Stomach smooth muscle (tissue), 2 donors: Measurements from ENCODE around the gene PCA3.
A peak's percentile ranks its signal among the peaks of the same experiment; 100 is the strongest.

Source experiments
- H3K27ac ChIP-seq: one replicate; pipeline ENCODE4 v1.7.0; 2013; ENCODE audit warnings: mild to moderate bottlenecking, low read length, inconsistent platforms
- H3K27me3 ChIP-seq, 2 donors: one replicate each; pipeline ENCODE4 v1.7.0; 2013; ENCODE audit warnings: low read length in 2 of 2; ENCODE audit not compliant: insufficient read depth in 2 of 2, control insufficient read depth in 1 of 2
- H3K36me3 ChIP-seq, 2 donors: one replicate each; pipeline ENCODE4 v1.7.0; 2013; ENCODE audit warnings: low read length in 2 of 2; ENCODE audit not compliant: control insufficient read depth in 2 of 2, insufficient read depth in 2 of 2
- H3K4me1 ChIP-seq: one replicate; pipeline ENCODE4 v1.7.0; 2013; ENCODE audit warnings: low read length; ENCODE audit not compliant: control insufficient read depth, insufficient read depth
- H3K4me3 ChIP-seq, 2 donors: one replicate each; pipeline ENCODE4 v1.7.0; 2013; ENCODE audit warnings: low read length in 2 of 2
- H3K9ac ChIP-seq, 2 donors: one replicate each; pipeline ENCODE4 v1.7.0; 2013; ENCODE audit warnings: low read length in 2 of 2, mild to moderate bottlenecking in 1 of 2
- H3K9me3 ChIP-seq, 2 donors: one replicate each; pipeline ENCODE4 v1.7.0; 2013; ENCODE audit warnings: low read length in 2 of 2; ENCODE audit not compliant: control insufficient read depth in 2 of 2
- donor health status: healthy.
- donor health status: Pancreatic carcinoma.

PCA3 gene

DNA sequence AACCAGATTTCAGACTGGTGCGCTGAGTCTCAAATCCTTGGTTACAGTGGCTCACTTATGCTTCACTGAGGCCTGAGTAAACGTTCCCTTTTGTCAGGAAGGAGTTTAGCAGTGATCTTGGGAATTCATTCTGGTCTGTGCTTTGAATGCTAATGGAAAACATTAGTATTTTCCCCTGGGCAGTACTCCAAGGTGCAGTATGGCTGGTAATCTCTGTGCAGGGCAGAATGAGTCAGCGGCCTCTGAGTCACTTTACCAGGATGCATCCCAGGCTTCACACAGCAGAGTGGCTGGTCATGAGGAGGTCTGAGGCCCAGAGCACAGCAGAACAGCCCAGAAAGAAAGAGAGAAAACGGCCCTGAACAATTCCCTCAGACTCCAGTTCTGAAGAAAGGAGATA lies 54.0 kb downstream of the PCA3 start:
- Histone ChIP-seq H3K4me1 (peaks cover 30% of the 10 kb centered on the region), H3K36me3 (peaks cover under 1 to 4% of the 10 kb centered on the region in 2 donors), H3K27ac (peak overlapping the region; percentile 87), H3K9me3 (no peaks in the 10 kb centered on the region), H3K4me3 (no peak overlapping the region), H3K9ac (peak overlapping the region; percentile 56 to 65), H3K27me3 (no peaks in the 10 kb centered on the region)

DNA sequence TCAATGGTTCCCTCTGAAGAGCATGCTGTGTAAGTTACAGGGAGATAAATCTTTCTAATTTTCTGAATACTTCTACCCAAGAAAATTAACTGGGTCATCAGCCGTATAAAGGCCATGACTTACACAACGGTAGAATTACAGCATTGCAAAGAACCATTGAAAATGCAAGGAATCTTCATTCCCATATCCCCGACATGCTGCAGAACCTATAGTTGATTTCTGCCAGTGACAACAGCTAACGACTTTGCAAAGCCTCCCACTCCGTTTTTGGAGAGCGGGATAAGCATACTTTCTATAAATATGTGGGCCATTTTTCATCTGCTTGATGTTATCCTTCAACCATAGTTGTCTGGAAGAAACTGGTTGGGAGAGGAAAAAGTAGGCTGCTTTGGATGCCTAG lies 56.2 kb downstream of the PCA3 start:
- peaks cover 28% of the 10 kb centered on the region for H3K4me1 ChIP-seq
- H3K9me3 ChIP-seq: no peaks in the 10 kb centered on the region
- peak overlapping the region; percentile 87 for H3K27ac ChIP-seq
- H3K27me3 ChIP-seq: no peaks in the 10 kb centered on the region
- H3K4me3 ChIP-seq: no peak overlapping the region
- no peak overlapping the region for H3K9ac ChIP-seq
- H3K36me3 ChIP-seq: peaks cover 13% of the 10 kb centered on the region in 2 donors

DNA sequence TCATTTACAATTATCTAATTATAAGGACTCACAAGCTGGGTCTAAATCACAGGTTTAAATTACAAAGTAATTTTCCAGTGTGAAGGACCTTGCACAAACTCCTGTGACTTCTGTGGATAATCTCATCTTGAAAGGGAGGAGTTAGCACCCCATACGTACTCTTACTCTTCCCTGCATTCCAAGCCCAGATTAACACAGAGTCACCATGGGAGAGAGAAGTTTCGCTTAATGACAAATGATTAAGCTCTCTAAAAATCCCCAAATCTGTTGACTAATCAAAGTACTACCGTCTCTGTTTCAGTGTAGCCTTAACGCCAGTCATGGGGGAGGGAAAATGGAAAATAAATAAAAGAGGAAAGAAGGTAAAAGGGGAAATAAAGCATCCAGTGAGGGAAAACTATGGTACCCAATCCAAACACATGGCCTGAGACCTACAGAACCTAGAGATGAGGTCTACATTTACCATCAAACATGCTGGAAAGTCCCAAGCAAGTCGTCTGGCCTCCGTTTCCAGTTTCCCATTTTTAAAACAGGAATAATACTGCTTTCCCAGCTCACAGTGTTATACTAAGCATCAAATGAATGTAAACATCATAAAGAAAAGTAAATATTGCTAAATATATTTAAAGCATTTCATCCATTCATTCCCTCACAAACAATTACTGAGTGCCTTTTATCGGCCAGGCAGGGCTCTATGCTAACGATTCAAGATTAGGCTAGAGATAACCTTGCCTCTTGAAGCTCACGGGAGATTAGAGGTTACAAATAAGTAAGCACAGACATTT lies 63.2 kb downstream of the PCA3 start:
- no peaks in the 10 kb centered on the region for H3K27me3 ChIP-seq
- H3K4me1 ChIP-seq: peaks cover 15% of the 10 kb centered on the region
- no peak overlapping the region for H3K4me3 ChIP-seq
- H3K27ac ChIP-seq: peak overlapping the region; percentile 62
- H3K9me3 ChIP-seq: no peaks in the 10 kb centered on the region
- H3K9ac ChIP-seq: peak overlapping the region in 1 of 2 donors; percentile 40
- peaks cover 22% of the 10 kb centered on the region in 2 donors for H3K36me3 ChIP-seq

DNA sequence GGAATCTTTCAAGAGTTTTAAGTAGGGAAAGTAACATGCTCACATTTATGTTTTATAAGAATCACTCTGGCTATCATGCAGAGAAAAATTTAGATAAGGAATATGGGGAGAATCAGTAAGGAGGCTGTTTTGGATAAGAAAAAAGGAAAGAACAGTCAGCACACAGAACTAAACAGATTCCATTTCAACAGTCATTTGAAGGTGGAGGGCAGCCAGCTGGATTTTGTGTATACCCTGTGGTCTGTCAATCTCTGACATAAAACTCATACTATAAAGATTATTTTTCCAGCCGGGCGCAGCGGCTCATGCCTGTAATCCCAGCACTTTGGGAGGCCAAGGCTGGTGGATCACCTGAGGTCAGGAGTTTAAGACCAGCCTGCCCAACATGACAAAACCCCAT lies 64.2 kb downstream of the PCA3 start:
- Histone ChIP-seq H3K4me3 (no peak overlapping the region), H3K27me3 (no peaks in the 10 kb centered on the region), H3K36me3 (peaks cover 20% of the 10 kb centered on the region in 2 donors), H3K4me1 (peaks cover 15% of the 10 kb centered on the region), H3K9me3 (no peaks in the 10 kb centered on the region), H3K27ac (peak overlapping the region; percentile 62), H3K9ac (no peak overlapping the region)

DNA sequence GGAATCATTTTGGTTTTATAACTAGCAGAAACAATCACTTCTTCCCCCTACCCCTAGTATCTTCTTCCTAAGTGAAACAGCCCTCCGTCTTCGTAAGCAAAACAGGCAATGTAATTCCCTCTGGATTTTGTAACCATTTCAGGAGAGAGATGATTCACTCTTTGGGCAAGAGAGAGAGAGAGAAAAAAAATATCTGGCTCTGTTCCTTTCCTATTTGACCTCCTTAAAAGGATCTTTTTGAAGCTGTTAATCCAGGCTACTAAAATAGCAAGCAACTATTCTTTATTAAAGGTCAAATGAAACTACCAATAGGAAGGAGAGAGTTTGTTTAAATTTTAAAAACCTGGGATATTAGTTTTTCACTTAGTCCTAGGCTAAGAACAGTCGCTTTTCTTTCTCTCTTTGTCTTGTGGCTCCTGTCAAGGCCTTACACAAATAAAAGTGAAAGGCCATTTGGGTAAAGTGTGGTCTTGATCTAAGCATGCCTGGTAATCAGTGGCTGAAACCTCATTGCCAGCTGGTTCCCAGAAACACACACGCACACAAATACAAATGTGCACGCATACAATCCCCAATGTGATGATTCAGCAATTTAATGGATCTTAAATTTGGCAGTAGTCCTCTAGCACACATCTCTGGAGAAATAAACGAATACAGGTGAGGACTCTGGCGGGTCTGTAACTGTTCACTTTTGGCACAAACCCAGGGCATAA lies 71.5 kb downstream of the PCA3 start:
- H3K27ac ChIP-seq: peak overlapping the region; percentile 77
- peaks cover 0 to 2% of the 10 kb centered on the region in 2 donors for H3K36me3 ChIP-seq
- H3K4me1 ChIP-seq: peaks cover 4% of the 10 kb centered on the region
- no peak overlapping the region for H3K4me3 ChIP-seq
- peak overlapping the region; percentile 64 to 71 for H3K9ac ChIP-seq
- no peaks in the 10 kb centered on the region for H3K27me3 ChIP-seq
- H3K9me3 ChIP-seq: no peaks in the 10 kb centered on the region
